GM23338 (cell line): Measurements from ENCODE around the gene CCDC102A. TPM values are rescaled to one million over a fixed set of nuclear protein-coding genes. Genes with fewer than 3 reads are reported as not detected.

Experiments
- ATAC-seq: fragments of 200-7000 bp; cut with Tn5 transposase; 3 replicates; pipeline ENCODE4 v1.9.1; 2020
- DNase-seq: peaks from one replicate; pipeline ENCODE4 v3.0.0-alpha.2; 2015; ENCODE audit warnings: low spot score
- H2AFZ ChIP-seq: fragments of 200-600 bp; sonication (generic); 2 replicates; pipeline ENCODE4 v1.8.0; 2016; ENCODE audit warnings: antibody characterized with exemption, mild to moderate bottlenecking, moderate library complexity
- H3F3A ChIP-seq: fragments of 200-600 bp; sonication (generic); replicated peaks from 2 replicates; pipeline ENCODE4 v1.8.0; 2017; ENCODE audit warnings: antibody characterized with exemption, mixed run types, low read depth
- H3K27ac ChIP-seq: fragments of 200-600 bp; sonication (generic); 2 replicates; pipeline ENCODE4 v1.6.1; 2016; ENCODE audit warnings: low read depth
- H3K27me3 ChIP-seq: fragments of 200-600 bp; sonication (generic); 2 replicates; pipeline ENCODE4 v1.8.0; 2016; ENCODE audit warnings: mild to moderate bottlenecking, mixed run types, moderate library complexity; ENCODE audit not compliant: insufficient read depth
- H3K36me3 ChIP-seq: fragments of 200-600 bp; sonication (generic); 2 replicates; pipeline ENCODE4 v1.8.0; 2016; ENCODE audit warnings: mild to moderate bottlenecking; ENCODE audit not compliant: insufficient read depth
- H3K4me1 ChIP-seq: fragments of 200-600 bp; sonication (generic); 2 replicates; pipeline ENCODE4 v1.8.0; 2016; ENCODE audit warnings: mild to moderate bottlenecking, moderate library complexity; ENCODE audit not compliant: insufficient read depth
- H3K4me2 ChIP-seq: fragments of 200-600 bp; sonication (generic); 2 replicates; pipeline ENCODE4 v1.7.1; 2017; ENCODE audit warnings: mixed run types
- H3K4me3 ChIP-seq: fragments of 200-600 bp; sonication (generic); 2 replicates; pipeline ENCODE4 v1.6.1; 2016; ENCODE audit warnings: mixed run types
- H3K79me2 ChIP-seq: fragments of 200-600 bp; sonication (generic); replicated peaks from 2 replicates; pipeline ENCODE4 v1.8.0; 2017; ENCODE audit warnings: mild to moderate bottlenecking; ENCODE audit not compliant: insufficient read depth
- H3K9me2 ChIP-seq: fragments of 200-600 bp; sonication (generic); 2 replicates; pipeline ENCODE4 v1.8.0; 2017; ENCODE audit not compliant: insufficient read depth
- H4K20me1 ChIP-seq: fragments of 200-600 bp; sonication (generic); replicated peaks from 2 replicates; pipeline ENCODE4 v1.8.0; 2017; ENCODE audit warnings: mild to moderate bottlenecking; ENCODE audit not compliant: insufficient read depth
- H3K27ac Mint-ChIP-seq: 2 replicates; pipeline ENCODE4 v1.8.0; 2020; ENCODE audit warnings: inconsistent platforms, mild to moderate bottlenecking, moderate library complexity, mixed read lengths
- H3K27me3 Mint-ChIP-seq: 3 replicates; pipeline ENCODE4 v1.8.0; 2022; ENCODE audit warnings: low read depth, mild to moderate bottlenecking, moderate library complexity, mixed read lengths, inconsistent platforms; ENCODE audit not compliant: insufficient read depth, poor library complexity
- H3K36me3 Mint-ChIP-seq: 3 replicates; pipeline ENCODE4 v1.8.0; 2021; ENCODE audit warnings: low read depth, mild to moderate bottlenecking, inconsistent platforms, moderate library complexity, mixed read lengths
- H3K4me1 Mint-ChIP-seq: 3 replicates; pipeline ENCODE4 v1.8.0; 2020; ENCODE audit warnings: mild to moderate bottlenecking, inconsistent platforms, mixed read lengths
- H3K4me3 Mint-ChIP-seq: 3 replicates; pipeline ENCODE4 v1.8.0; 2021; ENCODE audit warnings: moderate library complexity, mild to moderate bottlenecking, inconsistent platforms, mixed read lengths
- H3K9me3 Mint-ChIP-seq: 3 replicates; pipeline ENCODE4 v1.8.0; 2020; ENCODE audit warnings: moderate library complexity, mild to moderate bottlenecking, inconsistent platforms, mixed read lengths
- CREB1 ChIP-seq: fragments of 250-450 bp; sonication (Bioruptor Pico); IDR thresholded peaks from 2 replicates; pipeline ENCODE4 v1.5.0; 2020; ENCODE audit warnings: low read depth, mild to moderate bottlenecking, moderate library complexity
- EZH2 ChIP-seq: fragments of 200-600 bp; sonication (generic); IDR thresholded peaks from one replicate; pipeline ENCODE4 v1.8.0; 2017; ENCODE audit warnings: antibody characterized with exemption, mild to moderate bottlenecking, low read depth; ENCODE audit not compliant: unreplicated experiment
- EZH2phosphoT487 ChIP-seq: fragments of 200-600 bp; sonication (generic); IDR thresholded peaks from one replicate; pipeline ENCODE4 v1.8.1; 2018; ENCODE audit warnings: antibody characterized with exemption; ENCODE audit not compliant: unreplicated experiment
- JUNB ChIP-seq: IDR thresholded peaks from one replicate; pipeline ENCODE4 v1.6.1; 2016; ENCODE audit warnings: antibody characterized with exemption; ENCODE audit not compliant: unreplicated experiment
- NANOG ChIP-seq: IDR thresholded peaks from 2 replicates; pipeline ENCODE4 v1.6.1; 2016; ENCODE audit warnings: antibody characterized with exemption, borderline replicate concordance
- POLR2AphosphoS5 ChIP-seq: IDR thresholded peaks from 2 replicates; pipeline ENCODE4 v1.6.1; 2016; ENCODE audit warnings: antibody characterized with exemption, low read depth
- STAT1 ChIP-seq: IDR thresholded peaks from one replicate; pipeline ENCODE4 v1.6.1; 2016; ENCODE audit warnings: antibody characterized with exemption; ENCODE audit not compliant: unreplicated experiment
- ZNF114 ChIP-seq: fragments of 250-450 bp; sonication (Bioruptor Pico); IDR thresholded peaks from 2 replicates; pipeline ENCODE4 v1.5.0; 2020; ENCODE audit warnings: mild to moderate bottlenecking, moderate library complexity
- ZNF331 ChIP-seq: fragments of 250-450 bp; sonication (Bioruptor Pico); IDR thresholded peaks from 2 replicates; pipeline ENCODE4 v1.5.0; 2020; ENCODE audit warnings: low read depth, mild to moderate bottlenecking, moderate library complexity
- polyA plus RNA-seq: library from polyadenylated mRNA; unstranded; fragments of >200 nt; fragmentation: Nextera tagmentation; extraction: Ambion mirVana; gene quantifications from 2 replicates; pipeline ENCODE4 v1.2.1, GENCODE V29; 2016
- total RNA-seq: library from RNA; depleted of rRNA; stranded (reverse); fragments of >200 nt; shearing (Covaris generic); gene quantifications from 2 replicates; pipeline ENCODE4 v1.2.3, GENCODE V29; 2014
- TF ChIP-seq, protein P1 (sequence below): fragments of 250-450 bp; sonication (Bioruptor Pico); IDR thresholded peaks from 2 replicates; pipeline ENCODE4 v1.5.0; 2020; ENCODE audit warnings: mild to moderate bottlenecking, moderate library complexity
- TF ChIP-seq, protein P2 (sequence below), 2 experiments: fragments of 200-600 bp in 1 of 2; sonication (generic) in 1 of 2; conservative IDR thresholded peaks; 2 replicates each; pipeline versions ENCODE4 v1.5.1 to v1.6.1; 2016 to 2017; ENCODE audit warnings: antibody characterized with exemption in 2 of 2, low read depth in 2 of 2, mild to moderate bottlenecking in 2 of 2, moderate library complexity in 1 of 2
- TF ChIP-seq, protein P3 (sequence below): IDR thresholded peaks from one replicate; pipeline ENCODE4 v1.6.1; 2018; ENCODE audit warnings: antibody characterized with exemption; ENCODE audit not compliant: unreplicated experiment
- TF ChIP-seq, protein P4 (sequence below): IDR thresholded peaks from 2 replicates; pipeline ENCODE4 v1.6.1; 2016; ENCODE audit warnings: antibody characterized with exemption

CCDC102A gene
- total and polyA plus RNA-seq, 2 experiments from 2014 or later = 2.0 to 5.2 TPM

DNA sequence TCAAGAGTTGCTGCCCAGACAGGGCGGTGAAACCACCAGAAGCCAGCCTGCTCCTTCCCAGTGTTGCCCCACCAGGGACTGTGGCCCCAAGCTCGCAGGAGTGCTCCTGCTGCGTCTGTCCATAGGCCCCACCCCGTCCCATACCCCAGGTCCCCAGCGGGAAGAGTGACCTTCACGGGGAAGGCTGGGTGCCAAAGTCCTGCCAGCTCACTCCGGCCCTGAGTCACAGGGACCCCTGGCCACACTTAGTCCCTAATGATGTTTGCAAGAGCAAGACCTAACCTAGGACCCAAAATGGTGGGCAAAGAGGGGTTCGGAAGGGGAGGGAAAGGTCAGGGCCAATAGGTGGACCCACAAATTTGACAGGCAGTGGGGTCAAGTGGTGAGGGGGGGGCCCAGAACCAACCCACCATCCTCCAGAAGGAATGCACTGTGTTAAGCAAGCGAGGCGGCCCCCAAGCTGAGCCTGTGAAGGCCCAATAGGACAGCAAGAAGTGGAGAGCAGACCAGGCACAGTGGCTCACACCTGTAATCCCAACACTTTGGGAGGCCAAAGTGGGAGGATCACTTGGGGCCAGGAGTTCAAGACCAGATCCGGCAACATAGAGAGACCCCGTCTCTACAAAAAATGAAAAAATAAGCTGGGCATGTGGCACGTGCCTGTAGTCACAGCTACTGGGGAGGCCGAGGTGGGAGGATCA is 53.4 kb downstream of the CCDC102A start:
- no peak overlapping the region for H3K27ac ChIP-seq
- Mint-ChIP-seq H3K27ac (no peak overlapping the region), H3K36me3 (no peaks in the 10 kb centered on the region; the same call in 2 of the 3 replicates), H3K4me3 (no peak overlapping the region), H3K4me1 (peaks cover 41% of the 10 kb centered on the region), H3K27me3 (peaks cover 30% of the 10 kb centered on the region), H3K9me3 (no peaks in the 10 kb centered on the region)
- no peaks in the 10 kb centered on the region for H3F3A ChIP-seq
- peaks cover 17% of the 10 kb centered on the region; the same call in 1 of the 2 replicates for H3K27me3 ChIP-seq
- H3K9me2 ChIP-seq = no peaks in the 10 kb centered on the region
- H3K4me3 ChIP-seq = no peak overlapping the region
- no peaks in the 10 kb centered on the region for H4K20me1 ChIP-seq
- H2AFZ ChIP-seq = no peak overlapping the region
- no peaks in the 10 kb centered on the region for H3K36me3 ChIP-seq
- H3K4me1 ChIP-seq = peaks cover 32% of the 10 kb centered on the region
- H3K79me2 ChIP-seq = no peaks in the 10 kb centered on the region; the same call in 1 of the 2 replicates
- ATAC-seq (no peak), DNase-seq (no peak)
- H3K4me2 ChIP-seq = no peak overlapping the region
- TF ChIP-seq STAT1 (no peak), NANOG (no peak), JUNB (no peak), ZNF331 (CRISPR knock-in tag) (no peak), EZH2 (no peak), ZNF114 (CRISPR knock-in tag) (no peak), CREB1 (CRISPR knock-in tag) (no peak), EZH2phosphoT487 (no peak), POLR2AphosphoS5 (no peak)
- TF ChIP-seq, protein P1, sequence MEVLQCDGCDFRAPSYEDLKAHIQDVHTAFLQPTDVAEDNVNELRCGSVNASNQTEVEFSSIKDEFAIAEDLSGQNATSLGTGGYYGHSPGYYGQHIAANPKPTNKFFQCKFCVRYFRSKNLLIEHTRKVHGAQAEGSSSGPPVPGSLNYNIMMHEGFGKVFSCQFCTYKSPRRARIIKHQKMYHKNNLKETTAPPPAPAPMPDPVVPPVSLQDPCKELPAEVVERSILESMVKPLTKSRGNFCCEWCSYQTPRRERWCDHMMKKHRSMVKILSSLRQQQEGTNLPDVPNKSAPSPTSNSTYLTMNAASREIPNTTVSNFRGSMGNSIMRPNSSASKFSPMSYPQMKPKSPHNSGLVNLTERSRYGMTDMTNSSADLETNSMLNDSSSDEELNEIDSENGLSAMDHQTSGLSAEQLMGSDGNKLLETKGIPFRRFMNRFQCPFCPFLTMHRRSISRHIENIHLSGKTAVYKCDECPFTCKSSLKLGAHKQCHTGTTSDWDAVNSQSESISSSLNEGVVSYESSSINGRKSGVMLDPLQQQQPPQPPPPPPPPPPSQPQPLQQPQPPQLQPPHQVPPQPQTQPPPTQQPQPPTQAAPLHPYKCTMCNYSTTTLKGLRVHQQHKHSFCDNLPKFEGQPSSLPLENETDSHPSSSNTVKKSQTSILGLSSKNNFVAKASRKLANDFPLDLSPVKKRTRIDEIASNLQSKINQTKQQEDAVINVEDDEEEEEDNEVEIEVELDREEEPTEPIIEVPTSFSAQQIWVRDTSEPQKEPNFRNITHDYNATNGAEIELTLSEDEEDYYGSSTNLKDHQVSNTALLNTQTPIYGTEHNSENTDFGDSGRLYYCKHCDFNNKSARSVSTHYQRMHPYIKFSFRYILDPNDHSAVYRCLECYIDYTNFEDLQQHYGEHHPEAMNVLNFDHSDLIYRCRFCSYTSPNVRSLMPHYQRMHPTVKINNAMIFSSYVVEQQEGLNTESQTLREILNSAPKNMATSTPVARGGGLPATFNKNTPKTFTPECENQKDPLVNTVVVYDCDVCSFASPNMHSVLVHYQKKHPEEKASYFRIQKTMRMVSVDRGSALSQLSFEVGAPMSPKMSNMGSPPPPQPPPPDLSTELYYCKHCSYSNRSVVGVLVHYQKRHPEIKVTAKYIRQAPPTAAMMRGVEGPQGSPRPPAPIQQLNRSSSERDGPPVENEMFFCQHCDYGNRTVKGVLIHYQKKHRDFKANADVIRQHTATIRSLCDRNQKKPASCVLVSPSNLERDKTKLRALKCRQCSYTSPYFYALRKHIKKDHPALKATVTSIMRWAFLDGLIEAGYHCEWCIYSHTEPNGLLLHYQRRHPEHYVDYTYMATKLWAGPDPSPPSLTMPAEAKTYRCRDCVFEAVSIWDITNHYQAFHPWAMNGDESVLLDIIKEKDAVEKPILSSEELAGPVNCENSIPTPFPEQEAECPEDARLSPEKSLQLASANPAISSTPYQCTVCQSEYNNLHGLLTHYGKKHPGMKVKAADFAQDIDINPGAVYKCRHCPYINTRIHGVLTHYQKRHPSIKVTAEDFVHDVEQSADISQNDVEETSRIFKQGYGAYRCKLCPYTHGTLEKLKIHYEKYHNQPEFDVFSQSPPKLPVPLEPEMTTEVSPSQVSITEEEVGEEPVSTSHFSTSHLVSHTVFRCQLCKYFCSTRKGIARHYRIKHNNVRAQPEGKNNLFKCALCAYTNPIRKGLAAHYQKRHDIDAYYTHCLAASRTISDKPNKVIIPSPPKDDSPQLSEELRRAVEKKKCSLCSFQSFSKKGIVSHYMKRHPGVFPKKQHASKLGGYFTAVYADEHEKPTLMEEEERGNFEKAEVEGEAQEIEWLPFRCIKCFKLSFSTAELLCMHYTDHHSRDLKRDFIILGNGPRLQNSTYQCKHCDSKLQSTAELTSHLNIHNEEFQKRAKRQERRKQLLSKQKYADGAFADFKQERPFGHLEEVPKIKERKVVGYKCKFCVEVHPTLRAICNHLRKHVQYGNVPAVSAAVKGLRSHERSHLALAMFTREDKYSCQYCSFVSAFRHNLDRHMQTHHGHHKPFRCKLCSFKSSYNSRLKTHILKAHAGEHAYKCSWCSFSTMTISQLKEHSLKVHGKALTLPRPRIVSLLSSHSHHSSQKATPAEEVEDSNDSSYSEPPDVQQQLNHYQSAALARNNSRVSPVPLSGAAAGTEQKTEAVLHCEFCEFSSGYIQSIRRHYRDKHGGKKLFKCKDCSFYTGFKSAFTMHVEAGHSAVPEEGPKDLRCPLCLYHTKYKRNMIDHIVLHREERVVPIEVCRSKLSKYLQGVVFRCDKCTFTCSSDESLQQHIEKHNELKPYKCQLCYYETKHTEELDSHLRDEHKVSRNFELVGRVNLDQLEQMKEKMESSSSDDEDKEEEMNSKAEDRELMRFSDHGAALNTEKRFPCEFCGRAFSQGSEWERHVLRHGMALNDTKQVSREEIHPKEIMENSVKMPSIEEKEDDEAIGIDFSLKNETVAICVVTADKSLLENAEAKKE (CRISPR knock-in tag) = no peak
- TF ChIP-seq, protein P2, sequence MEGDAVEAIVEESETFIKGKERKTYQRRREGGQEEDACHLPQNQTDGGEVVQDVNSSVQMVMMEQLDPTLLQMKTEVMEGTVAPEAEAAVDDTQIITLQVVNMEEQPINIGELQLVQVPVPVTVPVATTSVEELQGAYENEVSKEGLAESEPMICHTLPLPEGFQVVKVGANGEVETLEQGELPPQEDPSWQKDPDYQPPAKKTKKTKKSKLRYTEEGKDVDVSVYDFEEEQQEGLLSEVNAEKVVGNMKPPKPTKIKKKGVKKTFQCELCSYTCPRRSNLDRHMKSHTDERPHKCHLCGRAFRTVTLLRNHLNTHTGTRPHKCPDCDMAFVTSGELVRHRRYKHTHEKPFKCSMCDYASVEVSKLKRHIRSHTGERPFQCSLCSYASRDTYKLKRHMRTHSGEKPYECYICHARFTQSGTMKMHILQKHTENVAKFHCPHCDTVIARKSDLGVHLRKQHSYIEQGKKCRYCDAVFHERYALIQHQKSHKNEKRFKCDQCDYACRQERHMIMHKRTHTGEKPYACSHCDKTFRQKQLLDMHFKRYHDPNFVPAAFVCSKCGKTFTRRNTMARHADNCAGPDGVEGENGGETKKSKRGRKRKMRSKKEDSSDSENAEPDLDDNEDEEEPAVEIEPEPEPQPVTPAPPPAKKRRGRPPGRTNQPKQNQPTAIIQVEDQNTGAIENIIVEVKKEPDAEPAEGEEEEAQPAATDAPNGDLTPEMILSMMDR (conservative IDR thresholded peaks at IDR 0.05; ENCODE audit: low read depth in 2 of 2) = no peak
- TF ChIP-seq, protein P3, sequence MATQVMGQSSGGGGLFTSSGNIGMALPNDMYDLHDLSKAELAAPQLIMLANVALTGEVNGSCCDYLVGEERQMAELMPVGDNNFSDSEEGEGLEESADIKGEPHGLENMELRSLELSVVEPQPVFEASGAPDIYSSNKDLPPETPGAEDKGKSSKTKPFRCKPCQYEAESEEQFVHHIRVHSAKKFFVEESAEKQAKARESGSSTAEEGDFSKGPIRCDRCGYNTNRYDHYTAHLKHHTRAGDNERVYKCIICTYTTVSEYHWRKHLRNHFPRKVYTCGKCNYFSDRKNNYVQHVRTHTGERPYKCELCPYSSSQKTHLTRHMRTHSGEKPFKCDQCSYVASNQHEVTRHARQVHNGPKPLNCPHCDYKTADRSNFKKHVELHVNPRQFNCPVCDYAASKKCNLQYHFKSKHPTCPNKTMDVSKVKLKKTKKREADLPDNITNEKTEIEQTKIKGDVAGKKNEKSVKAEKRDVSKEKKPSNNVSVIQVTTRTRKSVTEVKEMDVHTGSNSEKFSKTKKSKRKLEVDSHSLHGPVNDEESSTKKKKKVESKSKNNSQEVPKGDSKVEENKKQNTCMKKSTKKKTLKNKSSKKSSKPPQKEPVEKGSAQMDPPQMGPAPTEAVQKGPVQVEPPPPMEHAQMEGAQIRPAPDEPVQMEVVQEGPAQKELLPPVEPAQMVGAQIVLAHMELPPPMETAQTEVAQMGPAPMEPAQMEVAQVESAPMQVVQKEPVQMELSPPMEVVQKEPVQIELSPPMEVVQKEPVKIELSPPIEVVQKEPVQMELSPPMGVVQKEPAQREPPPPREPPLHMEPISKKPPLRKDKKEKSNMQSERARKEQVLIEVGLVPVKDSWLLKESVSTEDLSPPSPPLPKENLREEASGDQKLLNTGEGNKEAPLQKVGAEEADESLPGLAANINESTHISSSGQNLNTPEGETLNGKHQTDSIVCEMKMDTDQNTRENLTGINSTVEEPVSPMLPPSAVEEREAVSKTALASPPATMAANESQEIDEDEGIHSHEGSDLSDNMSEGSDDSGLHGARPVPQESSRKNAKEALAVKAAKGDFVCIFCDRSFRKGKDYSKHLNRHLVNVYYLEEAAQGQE = no peak
- TF ChIP-seq, protein P4, sequence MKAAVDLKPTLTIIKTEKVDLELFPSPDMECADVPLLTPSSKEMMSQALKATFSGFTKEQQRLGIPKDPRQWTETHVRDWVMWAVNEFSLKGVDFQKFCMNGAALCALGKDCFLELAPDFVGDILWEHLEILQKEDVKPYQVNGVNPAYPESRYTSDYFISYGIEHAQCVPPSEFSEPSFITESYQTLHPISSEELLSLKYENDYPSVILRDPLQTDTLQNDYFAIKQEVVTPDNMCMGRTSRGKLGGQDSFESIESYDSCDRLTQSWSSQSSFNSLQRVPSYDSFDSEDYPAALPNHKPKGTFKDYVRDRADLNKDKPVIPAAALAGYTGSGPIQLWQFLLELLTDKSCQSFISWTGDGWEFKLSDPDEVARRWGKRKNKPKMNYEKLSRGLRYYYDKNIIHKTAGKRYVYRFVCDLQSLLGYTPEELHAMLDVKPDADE = no peak
